ENCODE data around the gene TWIST2.
A peak's percentile ranks its signal among the peaks of the same experiment; 100 is the strongest.

TWIST2 gene

DNA sequence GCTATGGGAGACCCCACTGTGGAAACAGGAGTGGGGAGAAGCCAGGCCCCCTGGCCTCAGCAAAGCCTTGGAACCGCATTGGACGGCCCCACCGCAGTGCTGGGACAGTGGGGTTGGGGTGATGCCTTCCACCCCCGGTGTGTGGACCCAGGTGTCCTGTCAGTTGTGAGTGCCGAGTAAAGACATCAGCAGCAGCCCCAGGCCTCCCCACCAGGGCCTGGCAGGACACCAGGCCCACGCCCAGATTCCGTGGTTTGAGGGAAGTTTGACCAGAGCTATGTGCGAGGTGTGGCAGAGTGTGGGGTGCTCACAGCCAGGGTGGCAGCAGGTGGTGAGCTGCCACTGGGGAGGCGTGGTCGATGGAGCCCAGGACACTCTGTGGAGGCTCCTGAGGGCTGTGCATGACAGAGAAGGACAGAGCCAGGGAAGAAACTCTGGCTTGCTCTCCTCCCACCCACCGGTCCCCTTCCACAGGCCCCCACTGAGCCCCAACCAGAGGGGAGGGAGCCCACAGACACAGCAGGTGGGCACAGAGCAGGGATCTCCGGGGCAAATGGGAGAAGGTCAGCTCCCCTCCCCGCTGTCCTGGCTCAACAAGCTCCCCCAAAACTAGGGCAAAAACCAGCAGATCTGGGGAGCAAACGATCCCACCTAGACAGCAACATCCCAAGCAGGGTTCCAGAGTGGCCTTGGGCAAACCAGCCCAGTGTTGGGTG is 69.1 kb downstream of the TWIST2 start:
- peaks cover 2% of the 10 kb centered on the region for H3K27me3 Mint-ChIP-seq
- H3K9me3 Mint-ChIP-seq, result no peaks in the 10 kb centered on the region
- H3K4me3 Mint-ChIP-seq, result no peak overlapping the region
- no peak overlapping the region for H3K27ac Mint-ChIP-seq
- no peaks in the 10 kb centered on the region for H3K36me3 Mint-ChIP-seq
- H3K4me1 Mint-ChIP-seq, result no peaks in the 10 kb centered on the region

DNA sequence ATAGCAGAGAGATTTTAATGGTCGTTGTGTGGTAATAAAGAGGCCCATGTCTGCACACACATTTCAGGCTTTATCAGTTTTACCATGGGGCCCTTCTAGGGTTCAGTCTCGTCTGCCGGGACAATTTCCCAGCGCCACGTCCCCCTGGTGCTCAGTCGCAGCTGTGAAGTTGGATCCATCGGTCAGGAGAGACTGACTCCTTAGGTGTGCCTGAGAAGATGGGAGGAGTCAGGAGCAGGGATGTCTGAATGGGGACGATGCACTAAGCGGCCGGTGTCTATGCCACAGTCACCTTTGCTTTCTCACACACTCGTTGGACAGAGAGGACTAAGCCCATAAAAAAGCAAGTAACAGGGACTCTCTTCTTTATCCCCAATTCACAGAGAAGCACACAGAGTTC is 71.4 kb downstream of the TWIST2 start:
- Mint-ChIP-seq H3K27ac (no peak overlapping the region), H3K36me3 (no peaks in the 10 kb centered on the region), H3K4me1 (no peaks in the 10 kb centered on the region), H3K4me3 (no peak overlapping the region), H3K27me3 (peaks cover 3% of the 10 kb centered on the region), H3K9me3 (no peaks in the 10 kb centered on the region)

DNA sequence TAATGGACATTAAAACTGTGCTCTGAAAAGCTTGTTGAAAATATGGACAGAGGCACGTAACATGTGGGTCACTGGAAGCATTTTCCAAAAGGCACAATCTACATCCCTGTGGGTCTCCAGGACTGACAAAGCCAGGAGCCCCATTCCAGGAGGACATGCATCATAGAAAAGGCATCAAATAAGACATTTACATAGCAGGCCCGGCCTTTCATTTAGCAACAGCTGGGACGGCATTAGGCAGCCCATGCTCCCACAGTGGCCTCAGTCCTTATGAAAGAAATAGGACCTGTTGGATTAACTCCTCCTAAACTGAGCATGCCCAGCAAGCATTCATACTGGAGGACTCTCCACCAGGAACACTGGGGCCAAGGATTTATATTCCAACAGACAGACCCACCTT is 72.2 kb downstream of the TWIST2 start:
- no peaks in the 10 kb centered on the region for H3K36me3 Mint-ChIP-seq
- no peaks in the 10 kb centered on the region for H3K4me1 Mint-ChIP-seq
- no peaks in the 10 kb centered on the region for H3K9me3 Mint-ChIP-seq
- no peak overlapping the region for H3K4me3 Mint-ChIP-seq
- H3K27me3 Mint-ChIP-seq, result peaks cover 3% of the 10 kb centered on the region
- no peak overlapping the region for H3K27ac Mint-ChIP-seq

DNA sequence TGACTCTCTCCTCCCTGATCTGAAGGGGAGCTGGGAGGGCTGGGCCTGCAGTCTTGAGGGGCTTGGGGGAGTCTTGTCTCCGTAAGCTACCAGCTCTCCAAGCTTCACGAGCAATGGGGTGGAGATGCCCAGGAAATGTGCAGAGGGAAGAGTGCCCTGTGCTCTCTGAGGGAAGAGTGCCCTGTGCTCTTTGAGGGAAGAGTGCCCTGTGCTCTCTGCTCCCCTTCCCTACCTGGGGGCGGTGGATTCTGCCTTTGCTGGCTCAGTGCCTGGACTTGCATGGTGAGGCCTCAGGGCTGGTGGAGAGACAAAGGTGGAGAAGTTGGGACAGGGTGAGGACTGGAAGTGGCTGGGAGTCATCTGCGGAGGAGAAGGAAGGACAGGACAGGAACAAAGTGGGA is 72.7 kb downstream of the TWIST2 start:
- Mint-ChIP-seq H3K4me3 (no peak overlapping the region), H3K36me3 (no peaks in the 10 kb centered on the region), H3K9me3 (no peaks in the 10 kb centered on the region), H3K27ac (no peak overlapping the region), H3K4me1 (no peaks in the 10 kb centered on the region), H3K27me3 (peaks cover 3% of the 10 kb centered on the region)

DNA sequence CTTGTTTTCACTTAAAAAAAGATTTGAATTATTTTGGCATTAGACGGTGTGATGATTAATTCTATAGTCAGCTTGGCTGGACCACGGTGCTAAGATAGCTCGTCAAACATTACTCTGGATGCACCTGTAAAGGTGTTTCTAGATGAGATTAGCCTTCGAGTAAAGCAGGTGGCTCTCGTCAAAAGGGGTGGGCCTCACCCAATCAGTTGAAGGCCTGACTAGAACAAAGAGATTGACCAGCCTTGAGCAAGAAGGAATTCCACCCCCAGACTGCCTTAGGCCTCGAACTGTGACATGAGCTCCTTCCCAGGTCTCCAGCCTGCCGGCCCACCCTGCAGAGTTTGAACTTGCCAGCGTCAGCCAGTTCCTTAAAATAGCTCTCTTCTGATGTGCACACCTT is 73.4 kb downstream of the TWIST2 start:
- Mint-ChIP-seq H3K27me3 (peaks cover 1% of the 10 kb centered on the region), H3K9me3 (no peaks in the 10 kb centered on the region), H3K4me3 (no peak overlapping the region), H3K36me3 (no peaks in the 10 kb centered on the region), H3K4me1 (no peaks in the 10 kb centered on the region), H3K27ac (no peak overlapping the region)

DNA sequence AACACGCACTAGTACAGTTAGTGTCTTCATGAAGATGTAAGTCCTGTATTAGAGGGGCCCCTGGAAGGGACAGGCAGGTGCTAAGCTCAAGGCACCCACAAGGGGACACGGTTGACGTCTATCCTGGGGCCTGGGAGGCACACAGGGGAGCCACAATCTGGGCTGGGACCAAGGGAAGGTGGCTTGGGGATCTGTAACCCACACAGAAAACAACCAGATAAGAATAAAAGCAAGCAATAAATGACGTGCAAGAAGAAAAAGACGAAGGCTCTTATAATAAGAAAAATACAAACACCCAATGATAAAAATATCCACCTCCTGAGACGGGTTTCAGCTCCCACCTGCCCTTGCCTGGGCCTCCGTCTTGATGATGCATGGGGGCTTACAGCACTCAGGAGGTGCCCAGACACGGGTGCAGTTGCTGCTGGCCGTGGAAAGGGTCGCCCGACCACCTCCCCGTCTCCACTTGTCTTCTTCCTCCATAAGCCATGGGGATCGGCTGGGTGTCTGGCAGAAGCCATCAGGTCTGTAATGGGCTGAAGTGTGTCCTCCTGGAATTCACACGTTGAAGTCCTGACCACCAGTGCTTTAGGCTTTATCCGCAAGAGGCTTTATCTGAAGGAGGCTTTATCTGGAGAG is 73.9 kb downstream of the TWIST2 start:
- Mint-ChIP-seq H3K27me3 (peaks cover 1% of the 10 kb centered on the region), H3K4me3 (no peak overlapping the region), H3K9me3 (no peaks in the 10 kb centered on the region), H3K4me1 (no peaks in the 10 kb centered on the region), H3K27ac (no peak overlapping the region), H3K36me3 (no peaks in the 10 kb centered on the region)

DNA sequence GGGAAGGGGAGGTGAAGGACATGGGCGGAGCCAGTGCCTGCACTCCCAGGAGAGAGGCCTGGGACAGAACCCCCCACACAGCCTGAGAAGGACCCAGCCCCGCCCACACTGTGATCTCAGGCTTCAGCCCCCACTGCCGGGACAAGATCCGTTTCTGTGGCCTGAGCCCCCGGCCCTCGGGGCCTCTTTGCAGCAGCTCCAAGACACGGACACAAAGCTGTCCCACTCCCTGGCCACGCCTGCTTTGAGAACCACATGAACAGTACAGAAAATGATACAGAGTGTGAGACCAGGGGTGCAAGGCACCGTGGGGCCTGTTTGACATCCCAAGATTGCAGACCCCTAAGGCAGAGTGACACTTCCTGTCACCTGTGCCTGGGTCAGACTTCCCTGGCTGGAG is 74.5 kb downstream of the TWIST2 start:
- Mint-ChIP-seq H3K4me3 (no peak overlapping the region), H3K4me1 (no peaks in the 10 kb centered on the region), H3K9me3 (no peaks in the 10 kb centered on the region), H3K27ac (no peak overlapping the region), H3K27me3 (peaks cover 1% of the 10 kb centered on the region), H3K36me3 (no peaks in the 10 kb centered on the region)

DNA sequence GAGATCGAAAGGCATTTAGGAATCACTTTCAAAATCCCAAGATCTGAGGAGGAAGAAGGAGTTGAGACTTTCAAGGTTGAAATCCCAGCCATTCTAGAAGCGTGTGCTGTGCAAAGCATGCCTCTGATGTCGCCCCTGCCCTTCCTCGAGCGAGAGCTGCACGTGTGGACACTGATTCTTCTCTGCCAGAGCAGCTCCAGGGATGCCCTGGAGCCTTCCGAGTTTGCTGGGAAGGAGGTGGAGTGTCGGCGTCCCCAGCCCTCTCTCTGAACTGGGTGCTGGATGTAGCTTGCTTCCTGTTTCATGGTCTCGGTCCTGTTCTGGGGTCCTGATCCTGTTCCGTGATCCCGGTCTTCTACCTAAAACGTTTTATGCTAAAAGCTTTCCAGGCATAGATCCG is 76.1 kb downstream of the TWIST2 start:
- Mint-ChIP-seq H3K36me3 (no peaks in the 10 kb centered on the region), H3K27me3 (peaks cover 1% of the 10 kb centered on the region), H3K9me3 (no peaks in the 10 kb centered on the region)

DNA sequence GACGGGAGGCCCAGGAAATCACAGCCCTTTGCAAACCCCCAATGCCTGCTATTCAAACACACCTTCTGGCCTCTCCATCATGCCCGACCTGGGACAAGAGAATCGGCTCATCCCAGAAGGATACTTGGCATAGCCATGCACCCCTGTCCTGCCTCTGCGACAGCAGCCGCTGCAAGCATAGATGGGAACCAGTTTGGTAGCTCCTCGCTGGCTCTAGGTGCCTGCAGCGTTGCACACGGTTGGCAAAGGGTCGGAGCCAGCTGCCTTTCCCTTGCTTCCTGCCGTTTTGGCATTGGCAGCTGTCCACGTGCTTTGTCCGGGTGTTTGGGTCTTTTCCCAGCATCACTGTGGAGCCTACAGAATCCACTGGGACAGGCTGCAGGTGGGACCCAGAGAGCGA is 76.9 kb downstream of the TWIST2 start:
- Mint-ChIP-seq H3K4me1 (no peaks in the 10 kb centered on the region), H3K4me3 (no peak overlapping the region), H3K9me3 (no peaks in the 10 kb centered on the region), H3K27ac (no peak overlapping the region), H3K27me3 (peaks cover 1% of the 10 kb centered on the region), H3K36me3 (no peaks in the 10 kb centered on the region)

More for the DNA sequence above, 76.1 kb downstream of the TWIST2 start:
- Mint-ChIP-seq H3K4me3 (no peak overlapping the region), H3K27ac (no peak overlapping the region), H3K4me1 (no peaks in the 10 kb centered on the region)

DNA sequence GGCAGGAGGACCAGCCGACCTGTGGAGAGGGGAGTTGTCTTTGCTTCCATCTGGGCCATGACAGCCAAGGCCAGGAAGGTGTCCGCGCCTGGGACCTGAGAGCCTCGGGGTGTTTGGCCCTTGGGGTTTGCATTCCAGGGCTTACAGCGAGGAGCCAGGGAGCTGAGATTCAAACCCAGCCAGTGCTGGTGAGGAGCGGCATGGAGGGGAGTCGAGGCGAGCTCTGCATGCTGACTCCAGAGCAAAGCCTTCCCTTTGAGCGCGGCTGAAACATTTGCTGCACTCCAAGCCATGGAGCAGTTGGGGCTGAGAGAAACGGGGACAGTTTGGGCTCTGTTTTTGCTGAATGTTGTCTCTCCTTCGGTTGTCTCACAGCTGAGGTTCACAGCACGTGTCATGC is 77.4 kb downstream of the TWIST2 start:
- Mint-ChIP-seq H3K4me3 (no peak overlapping the region), H3K36me3 (no peaks in the 10 kb centered on the region), H3K27ac (no peak overlapping the region), H3K27me3 (peaks cover 1% of the 10 kb centered on the region), H3K4me1 (no peaks in the 10 kb centered on the region), H3K9me3 (no peaks in the 10 kb centered on the region)

DNA sequence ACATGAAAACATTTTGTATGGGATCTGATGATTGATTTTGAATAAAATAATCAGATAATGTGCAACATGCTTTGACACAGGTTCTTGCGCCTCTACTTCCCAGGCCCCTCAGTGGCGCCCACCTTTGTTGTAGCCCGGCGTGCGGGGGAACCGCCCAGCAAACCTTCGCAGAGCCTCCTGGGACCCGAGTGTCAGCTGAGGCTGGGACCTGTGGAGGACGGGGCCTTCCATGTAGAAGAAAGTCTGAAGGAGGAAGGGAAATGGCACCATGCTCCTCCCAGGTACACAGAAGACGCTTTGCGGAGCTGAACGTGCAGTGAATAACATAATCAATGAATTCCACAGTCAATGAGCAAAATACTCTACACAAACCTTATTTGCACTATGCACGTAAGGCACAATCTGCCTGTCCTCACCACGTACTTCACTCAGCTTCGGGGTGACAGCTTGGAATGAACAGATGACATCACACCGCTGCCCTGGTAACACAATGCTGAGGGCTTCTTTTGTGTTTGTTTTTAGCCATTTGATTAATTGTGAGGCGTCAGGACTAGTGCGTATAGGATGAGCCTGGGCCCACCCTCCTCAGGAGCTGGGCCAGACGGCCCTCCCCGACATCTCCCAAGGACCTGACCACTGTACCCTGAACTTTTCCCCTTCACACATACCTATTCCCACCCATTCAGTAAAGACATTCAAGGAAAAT is 78.1 kb downstream of the TWIST2 start:
- H3K27me3 Mint-ChIP-seq, result peaks cover 5% of the 10 kb centered on the region
- no peaks in the 10 kb centered on the region for H3K36me3 Mint-ChIP-seq
- H3K27ac Mint-ChIP-seq, result no peak overlapping the region
- H3K4me1 Mint-ChIP-seq, result no peaks in the 10 kb centered on the region
- H3K4me3 Mint-ChIP-seq, result no peak overlapping the region
- H3K9me3 Mint-ChIP-seq, result no peaks in the 10 kb centered on the region

DNA sequence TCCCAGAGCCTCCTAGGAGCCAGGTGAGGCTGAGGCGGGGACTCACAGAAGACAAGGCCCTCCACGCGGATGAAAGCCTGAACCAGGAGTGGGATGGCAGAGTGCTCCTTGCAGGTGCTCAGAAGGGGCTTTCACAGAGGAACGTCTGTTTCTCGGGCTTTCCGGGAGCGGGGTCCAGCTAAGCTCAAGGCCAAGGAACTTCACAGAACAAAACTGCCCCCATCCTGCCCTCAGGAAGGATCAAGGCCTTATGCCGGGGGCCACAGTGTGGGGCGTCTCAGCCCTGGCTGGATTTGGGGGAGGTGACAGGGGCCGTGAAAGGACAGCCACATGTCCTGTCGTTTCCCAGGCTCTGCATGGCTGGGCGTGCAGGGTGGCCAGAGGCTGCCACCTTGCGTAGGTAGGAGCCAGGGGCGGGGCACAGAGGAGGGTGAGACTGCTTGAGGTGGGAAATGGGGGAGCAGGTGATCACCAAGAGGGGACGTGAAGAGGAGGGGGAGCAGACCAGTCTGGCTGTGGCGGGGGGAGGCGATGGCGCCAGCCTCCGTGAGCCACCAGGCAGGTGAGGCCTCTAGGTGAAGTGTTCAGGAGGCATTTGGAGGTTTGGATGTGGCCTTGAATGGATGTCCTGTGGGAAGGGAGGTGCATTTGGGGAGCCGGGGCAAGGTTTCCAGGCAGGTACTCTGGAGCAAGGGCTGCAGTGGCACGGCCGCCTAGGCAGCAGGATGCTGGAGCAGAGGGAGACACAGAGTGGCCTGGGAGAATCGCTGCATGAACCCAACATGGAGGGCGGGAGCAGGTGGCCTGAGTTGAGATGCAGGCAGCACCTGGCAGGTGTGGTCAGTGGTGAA is 79.1 kb downstream of the TWIST2 start:
- H3K27me3 Mint-ChIP-seq, result peaks cover 12% of the 10 kb centered on the region
- peak overlapping the region; percentile 17 for H3K27ac Mint-ChIP-seq
- H3K36me3 Mint-ChIP-seq, result no peaks in the 10 kb centered on the region

DNA sequence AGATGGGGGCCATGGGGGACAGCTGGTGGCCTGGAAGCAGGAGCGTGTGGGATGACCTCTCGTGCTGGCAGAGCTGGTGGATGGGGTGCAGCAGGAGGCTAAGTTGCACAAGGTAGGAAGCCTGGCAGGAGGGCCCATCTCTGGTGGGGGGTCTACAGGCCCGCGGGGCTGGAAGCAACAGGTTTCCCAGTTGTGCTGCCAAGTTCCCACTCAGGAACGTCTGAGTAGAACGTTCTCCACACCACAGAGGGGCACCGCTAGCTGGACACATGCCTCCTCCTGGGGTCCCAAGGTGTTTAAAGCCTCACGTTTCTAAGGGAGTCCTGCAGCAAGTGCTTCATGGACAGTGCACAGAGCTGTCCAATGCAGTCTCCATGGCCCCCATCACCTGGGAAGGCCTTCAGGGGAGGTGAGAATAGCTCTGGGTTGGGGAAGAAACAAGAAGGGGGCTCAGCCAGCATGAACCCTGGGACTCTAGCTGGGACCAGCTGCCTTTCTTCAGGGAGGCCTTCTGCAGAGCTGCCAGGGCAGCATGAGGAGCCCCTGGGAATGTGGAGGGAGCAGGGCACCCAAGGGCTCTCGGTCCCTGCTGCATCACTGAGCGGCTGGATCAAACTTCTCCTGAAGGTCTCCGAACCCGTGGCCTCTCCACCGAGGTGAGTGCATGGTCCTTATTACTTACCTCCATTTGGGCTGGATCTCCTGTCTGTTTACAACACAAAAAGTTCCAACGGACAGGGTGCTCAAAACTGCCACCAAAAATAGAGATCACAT is 80.0 kb downstream of the TWIST2 start:
- Mint-ChIP-seq H3K27me3 (peaks cover 13% of the 10 kb centered on the region), H3K4me1 (no peaks in the 10 kb centered on the region), H3K4me3 (no peak overlapping the region), H3K9me3 (no peaks in the 10 kb centered on the region), H3K36me3 (no peaks in the 10 kb centered on the region), H3K27ac (no peak overlapping the region)

More for the DNA sequence above, 79.1 kb downstream of the TWIST2 start:
- no peak overlapping the region for H3K4me3 Mint-ChIP-seq
- no peaks in the 10 kb centered on the region for H3K4me1 Mint-ChIP-seq
- no peaks in the 10 kb centered on the region for H3K9me3 Mint-ChIP-seq

DNA sequence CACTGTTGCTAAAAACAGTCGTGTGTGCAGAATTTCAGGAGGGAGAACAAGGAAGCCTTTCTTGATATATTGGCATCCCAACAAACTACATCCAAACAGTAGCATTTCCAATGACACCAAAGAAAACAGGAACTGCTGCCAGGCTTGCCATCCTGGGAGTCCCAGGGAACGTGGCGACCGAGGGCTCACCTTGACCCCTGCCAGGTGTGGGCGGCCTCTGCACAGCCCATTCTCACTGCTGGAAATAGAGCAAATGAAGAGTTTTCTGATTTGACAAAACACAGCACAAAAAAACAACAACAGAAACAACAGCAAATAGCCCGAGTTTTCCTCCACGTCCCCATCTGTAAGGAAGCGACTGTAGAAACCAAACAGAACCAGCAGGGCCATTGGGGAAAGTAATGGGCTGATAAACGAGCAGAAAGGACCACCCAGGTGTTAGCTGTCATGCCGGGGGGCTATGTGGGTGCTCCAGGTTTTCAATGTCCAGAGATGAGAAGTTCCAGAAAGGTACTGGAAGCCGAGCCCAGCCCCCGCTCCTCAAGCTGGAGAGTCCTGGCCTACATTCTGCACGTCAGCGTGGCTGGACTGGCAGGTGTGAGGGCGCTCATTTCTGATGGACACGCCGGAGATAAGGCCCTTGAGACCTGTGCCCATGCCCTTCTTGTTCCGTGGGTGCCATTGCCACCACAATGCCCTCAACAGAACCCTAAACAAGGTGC is 80.8 kb downstream of the TWIST2 start:
- no peaks in the 10 kb centered on the region for H3K36me3 Mint-ChIP-seq
- H3K4me1 Mint-ChIP-seq, result no peaks in the 10 kb centered on the region
- H3K9me3 Mint-ChIP-seq, result no peaks in the 10 kb centered on the region
- no peak overlapping the region for H3K4me3 Mint-ChIP-seq
- H3K27ac Mint-ChIP-seq, result no peak overlapping the region
- peaks cover 13% of the 10 kb centered on the region for H3K27me3 Mint-ChIP-seq
